K562 (cell line): ENCODE measurements around the gene KNOP1. TPM values are rescaled to one million over a fixed set of nuclear protein-coding genes. Genes with fewer than 3 reads are reported as not detected.

Source experiments
- CAMTA2 ChIP-seq: fragments of 250-450 bp; sonication (Bioruptor Pico); conservative IDR thresholded peaks from 2 replicates; pipeline ENCODE4 v1.5.1; 2022
- DPF2 ChIP-seq: fragments of 450-650 bp; IDR thresholded peaks from 2 replicates; pipeline ENCODE4 v1.6.1; 2016
- FOXA3 ChIP-seq, 2 experiments: fragments of 450-650 bp in 1 of 2; sonication (generic) in 1 of 2; formaldehyde crosslinking; IDR thresholded peaks in 1 of 2; conservative IDR thresholded peaks in 1 of 2; 2 replicates each; pipeline versions ENCODE4 v1.4.0 to v1.8.0; 2020 to 2022; ENCODE audit warnings: mild to moderate bottlenecking in 2 of 2, missing genetic modification reagents in 1 of 2
- JUND ChIP-seq, 2 experiments: IDR thresholded peaks; 2 replicates in 1 of 2; 3 replicates in 1 of 2; pipeline ENCODE4 v1.6.1; 2011; ENCODE audit warnings: borderline replicate concordance in 2 of 2, low read depth in 2 of 2, low read length in 2 of 2, improper control_type of control experiment in 1 of 2, missing biosample characterization in 1 of 2, missing genetic modification characterization in 1 of 2, missing genetic modification reagents in 1 of 2
- KDM1A ChIP-seq, 2 experiments: fragments of 450-650 bp; IDR thresholded peaks; 2 replicates each; pipeline ENCODE4 v1.6.1; 2016; ENCODE audit warnings: mild to moderate bottlenecking in 2 of 2
- KDM5B ChIP-seq: fragments of 200-600 bp; sonication (generic); IDR thresholded peaks from 2 replicates; pipeline ENCODE4 v1.6.1; 2012; ENCODE audit warnings: low read depth, mild to moderate bottlenecking, moderate library complexity, low read length, control low read depth, inconsistent platforms; ENCODE audit not compliant: insufficient replicate concordance
- MTA2 ChIP-seq: fragments of 450-650 bp; IDR thresholded peaks from 2 replicates; pipeline ENCODE4 v1.6.1; 2016; ENCODE audit warnings: low read depth
- NCOA1 ChIP-seq: fragments of 450-650 bp; IDR thresholded peaks from 2 replicates; pipeline ENCODE4 v1.6.1; 2016; ENCODE audit warnings: low read depth
- NR2F6 ChIP-seq: fragments of 450-650 bp; formaldehyde crosslinking; IDR thresholded peaks from 2 replicates; pipeline ENCODE4 v1.4.0; 2020; ENCODE audit warnings: mild to moderate bottlenecking
- TOE1 ChIP-seq, 2 experiments: fragments of 450-650 bp in 1 of 2; sonication (generic) in 1 of 2; formaldehyde crosslinking in 1 of 2; IDR thresholded peaks; 2 replicates each; pipeline versions ENCODE4 v1.7.1 to v1.8.0; 2016 to 2022; ENCODE audit warnings: borderline replicate concordance in 2 of 2, mild to moderate bottlenecking in 2 of 2, antibody characterized with exemption in 1 of 2, inconsistent platforms in 1 of 2, low read depth in 1 of 2, missing genetic modification reagents in 1 of 2, moderate library complexity in 1 of 2
- ZNF23 ChIP-seq: fragments of 250-450 bp; sonication (Bioruptor Pico); IDR thresholded peaks from 2 replicates; pipeline ENCODE4 v1.4.0; 2020; ENCODE audit warnings: mild to moderate bottlenecking
- ZNF507 ChIP-seq: conservative IDR thresholded peaks from 2 replicates; pipeline ENCODE4 v1.6.1; 2017; ENCODE audit warnings: missing genetic modification characterization, missing compliant biosample characterization
- polyA plus RNA-seq, 8 experiments: library from polyadenylated mRNA; depleted of rRNA in 4 of 8; stranded (reverse) in 5 of 8; unstranded in 3 of 8; fragments of >200 nt; fragmentation: Nextera tagmentation in 2 of 8; fragmentation: Illumina TruSeq in 1 of 8; extraction: Ambion mirVana in 2 of 8; extraction: Trizol in 1 of 8; gene quantifications; 2 replicates each; pipeline versions ENCODE4 v1.2.1 to v1.2.3, GENCODE V29; 2011 to 2014; ENCODE audit warnings: inconsistent platforms in 1 of 8, missing spikeins in 1 of 8
- total RNA-seq, 7 experiments: library from RNA; depleted of rRNA in 6 of 7; stranded (reverse); fragments of >200 nt in 6 of 7; fragmentation: Illumina TruSeq in 2 of 7; extraction: Trizol in 2 of 7; gene quantifications; 2 replicates each; pipeline versions ENCODE4 v1.2.1 to v1.2.3, GENCODE V29; 2011 to 2021; ENCODE audit warnings: low replicate concordance in 1 of 7
- TF ChIP-seq, protein P1 (sequence below), 2 experiments: fragments of 450-650 bp; IDR thresholded peaks; 2 replicates each; pipeline ENCODE4 v1.6.1; 2016
- TF ChIP-seq, protein P2 (sequence below): sonication (generic); formaldehyde crosslinking; IDR thresholded peaks from 2 replicates; pipeline ENCODE4 v1.8.0; 2023; ENCODE audit warnings: mild to moderate bottlenecking, missing genetic modification reagents
- TF ChIP-seq, protein P3 (sequence below): sonication (generic); formaldehyde crosslinking; IDR thresholded peaks from 2 replicates; pipeline ENCODE4 v1.8.1; 2023; ENCODE audit warnings: mild to moderate bottlenecking, missing genetic modification reagents, moderate library complexity
- TF ChIP-seq, protein P4 (sequence below): fragments of 200-800 bp; sonication (Bioruptor generic); IDR thresholded peaks from 2 replicates; pipeline ENCODE4 v1.6.1; 2017; ENCODE audit warnings: missing genetic modification characterization, missing compliant biosample characterization
- TF ChIP-seq, protein P5 (sequence below): fragments of 450-650 bp; IDR thresholded peaks from 2 replicates; pipeline ENCODE4 v1.6.1; 2016; ENCODE audit warnings: antibody characterized with exemption

The KNOP1 gene
- total and polyA plus RNA-seq, 9 of the 15 experiments (the other 6 are each of a cell fraction or from before 2014, with no cell fraction given): 22.4 to 57.6 (median 39.3) TPM

DNA sequence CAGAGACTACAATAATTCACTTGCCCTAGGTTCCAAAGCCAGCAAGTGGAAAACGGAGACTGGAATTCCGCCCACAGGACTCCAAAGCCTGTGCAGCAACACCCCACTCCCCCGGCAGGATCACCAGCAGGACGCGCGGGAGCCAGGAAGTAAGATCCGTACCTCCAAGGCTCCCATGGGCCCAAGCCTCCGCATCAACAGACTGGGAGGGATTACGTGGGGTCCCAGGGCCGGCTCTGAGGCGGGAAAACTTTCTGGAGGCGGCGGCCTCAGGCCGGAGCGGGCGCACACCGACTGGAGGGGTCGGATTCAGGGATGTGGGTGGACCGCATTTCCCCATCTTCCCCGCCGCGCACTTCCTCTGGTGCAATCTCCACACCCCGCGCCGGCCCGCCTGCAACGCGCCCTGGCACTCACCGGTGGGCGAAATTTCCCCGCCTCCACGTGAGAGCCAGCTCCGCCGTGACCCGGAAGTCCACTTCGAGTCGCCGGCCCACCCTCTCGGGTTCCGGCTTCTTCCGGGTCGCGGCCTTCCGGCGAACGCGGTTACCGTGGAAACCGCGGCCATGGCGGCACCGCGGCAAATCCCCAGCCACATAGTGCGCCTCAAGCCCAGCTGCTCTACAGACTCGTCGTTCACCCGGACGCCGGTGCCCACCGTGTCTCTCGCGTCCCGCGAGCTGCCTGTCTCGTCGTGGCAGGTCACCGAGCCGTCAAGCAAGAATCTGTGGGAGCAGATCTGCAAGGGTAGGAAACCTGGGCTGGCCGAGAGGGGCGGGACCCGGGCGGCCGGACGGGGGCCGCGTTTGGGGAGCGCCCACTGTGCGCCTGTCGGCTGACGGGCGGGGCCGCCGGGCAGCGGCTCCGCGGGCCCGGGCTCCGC is at the start of gene KNOP1, which contains the start of gene IQCK (continued):
- TF ChIP-seq FOXA3 (CRISPR knock-in tag; conservative IDR thresholded peaks at IDR 0.05 in 1 of 2, IDR thresholded peaks at IDR 0.05 in 1 of 2): no peak
- TF ChIP-seq, protein P1, sequence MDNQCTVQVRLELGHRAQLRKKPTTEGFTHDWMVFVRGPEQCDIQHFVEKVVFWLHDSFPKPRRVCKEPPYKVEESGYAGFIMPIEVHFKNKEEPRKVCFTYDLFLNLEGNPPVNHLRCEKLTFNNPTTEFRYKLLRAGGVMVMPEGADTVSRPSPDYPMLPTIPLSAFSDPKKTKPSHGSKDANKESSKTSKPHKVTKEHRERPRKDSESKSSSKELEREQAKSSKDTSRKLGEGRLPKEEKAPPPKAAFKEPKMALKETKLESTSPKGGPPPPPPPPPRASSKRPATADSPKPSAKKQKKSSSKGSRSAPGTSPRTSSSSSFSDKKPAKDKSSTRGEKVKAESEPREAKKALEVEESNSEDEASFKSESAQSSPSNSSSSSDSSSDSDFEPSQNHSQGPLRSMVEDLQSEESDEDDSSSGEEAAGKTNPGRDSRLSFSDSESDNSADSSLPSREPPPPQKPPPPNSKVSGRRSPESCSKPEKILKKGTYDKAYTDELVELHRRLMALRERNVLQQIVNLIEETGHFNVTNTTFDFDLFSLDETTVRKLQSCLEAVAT (IDR thresholded peaks at IDR 0.05): no peak
- TF ChIP-seq DPF2: no peak
- peak; percentile 58; the same call in 1 of the 2 replicates for TF ChIP-seq NCOA1
- TF ChIP-seq KDM1A (IDR thresholded peaks at IDR 0.05): no peak
- TF ChIP-seq, protein P2, sequence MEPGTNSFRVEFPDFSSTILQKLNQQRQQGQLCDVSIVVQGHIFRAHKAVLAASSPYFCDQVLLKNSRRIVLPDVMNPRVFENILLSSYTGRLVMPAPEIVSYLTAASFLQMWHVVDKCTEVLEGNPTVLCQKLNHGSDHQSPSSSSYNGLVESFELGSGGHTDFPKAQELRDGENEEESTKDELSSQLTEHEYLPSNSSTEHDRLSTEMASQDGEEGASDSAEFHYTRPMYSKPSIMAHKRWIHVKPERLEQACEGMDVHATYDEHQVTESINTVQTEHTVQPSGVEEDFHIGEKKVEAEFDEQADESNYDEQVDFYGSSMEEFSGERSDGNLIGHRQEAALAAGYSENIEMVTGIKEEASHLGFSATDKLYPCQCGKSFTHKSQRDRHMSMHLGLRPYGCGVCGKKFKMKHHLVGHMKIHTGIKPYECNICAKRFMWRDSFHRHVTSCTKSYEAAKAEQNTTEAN (CRISPR knock-in tag): no peak
- TF ChIP-seq, protein P3, sequence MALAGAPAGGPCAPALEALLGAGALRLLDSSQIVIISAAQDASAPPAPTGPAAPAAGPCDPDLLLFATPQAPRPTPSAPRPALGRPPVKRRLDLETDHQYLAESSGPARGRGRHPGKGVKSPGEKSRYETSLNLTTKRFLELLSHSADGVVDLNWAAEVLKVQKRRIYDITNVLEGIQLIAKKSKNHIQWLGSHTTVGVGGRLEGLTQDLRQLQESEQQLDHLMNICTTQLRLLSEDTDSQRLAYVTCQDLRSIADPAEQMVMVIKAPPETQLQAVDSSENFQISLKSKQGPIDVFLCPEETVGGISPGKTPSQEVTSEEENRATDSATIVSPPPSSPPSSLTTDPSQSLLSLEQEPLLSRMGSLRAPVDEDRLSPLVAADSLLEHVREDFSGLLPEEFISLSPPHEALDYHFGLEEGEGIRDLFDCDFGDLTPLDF (CRISPR knock-in tag): peak; percentile 60; the same call in 1 of the 2 replicates
- peak; percentile 22; the same call in 1 of the 2 replicates for TF ChIP-seq JUND (IDR thresholded peaks at IDR 0.05; ENCODE audit: borderline replicate concordance, low read depth, low read length)
- no peak; the same call in 2 of the 3 replicates for TF ChIP-seq JUND (tag; IDR thresholded peaks at IDR 0.05; ENCODE audit: borderline replicate concordance, low read depth, low read length)
- TF ChIP-seq KDM5B: peak; percentile 47
- no peak for TF ChIP-seq NR2F6 (CRISPR knock-in tag)
- TF ChIP-seq CAMTA2: 0 out of 2 replicates have a peak, but pooled peaks have one; percentile 35
- peak; percentile 82 for TF ChIP-seq MTA2
- TF ChIP-seq, protein P4, sequence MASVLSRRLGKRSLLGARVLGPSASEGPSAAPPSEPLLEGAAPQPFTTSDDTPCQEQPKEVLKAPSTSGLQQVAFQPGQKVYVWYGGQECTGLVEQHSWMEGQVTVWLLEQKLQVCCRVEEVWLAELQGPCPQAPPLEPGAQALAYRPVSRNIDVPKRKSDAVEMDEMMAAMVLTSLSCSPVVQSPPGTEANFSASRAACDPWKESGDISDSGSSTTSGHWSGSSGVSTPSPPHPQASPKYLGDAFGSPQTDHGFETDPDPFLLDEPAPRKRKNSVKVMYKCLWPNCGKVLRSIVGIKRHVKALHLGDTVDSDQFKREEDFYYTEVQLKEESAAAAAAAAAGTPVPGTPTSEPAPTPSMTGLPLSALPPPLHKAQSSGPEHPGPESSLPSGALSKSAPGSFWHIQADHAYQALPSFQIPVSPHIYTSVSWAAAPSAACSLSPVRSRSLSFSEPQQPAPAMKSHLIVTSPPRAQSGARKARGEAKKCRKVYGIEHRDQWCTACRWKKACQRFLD (CRISPR knock-in tag): peak; percentile 54; the same call in 1 of the 2 replicates
- TF ChIP-seq, protein P5, sequence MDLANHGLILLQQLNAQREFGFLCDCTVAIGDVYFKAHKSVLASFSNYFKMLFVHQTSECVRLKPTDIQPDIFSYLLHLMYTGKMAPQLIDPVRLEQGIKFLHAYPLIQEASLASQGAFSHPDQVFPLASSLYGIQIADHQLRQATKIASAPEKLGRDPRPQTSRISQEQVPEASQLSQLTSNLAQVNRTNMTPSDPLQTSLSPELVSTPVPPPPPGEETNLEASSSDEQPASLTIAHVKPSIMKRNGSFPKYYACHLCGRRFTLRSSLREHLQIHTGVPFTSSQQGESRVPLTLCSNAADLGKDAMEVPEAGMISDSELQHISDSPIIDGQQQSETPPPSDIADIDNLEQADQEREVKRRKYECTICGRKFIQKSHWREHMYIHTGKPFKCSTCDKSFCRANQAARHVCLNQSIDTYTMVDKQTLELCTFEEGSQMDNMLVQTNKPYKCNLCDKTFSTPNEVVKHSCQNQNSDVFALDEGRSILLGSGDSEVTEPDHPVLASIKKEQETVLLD: no peak
- TF ChIP-seq ZNF507 (tag): no peak
- TF ChIP-seq ZNF23 (CRISPR knock-in tag): no peak
- peak; percentile 47; the same call in 1 of the 2 replicates for TF ChIP-seq TOE1 (IDR thresholded peaks at IDR 0.05; ENCODE audit: borderline replicate concordance)
- no peak for TF ChIP-seq TOE1 (CRISPR knock-in tag; IDR thresholded peaks at IDR 0.05; ENCODE audit: borderline replicate concordance, low read depth)
